ENCODE results near the gene MEGF6.
A peak's percentile ranks its signal among the peaks of the same experiment; 100 is the strongest.

MEGF6 gene

DNA sequence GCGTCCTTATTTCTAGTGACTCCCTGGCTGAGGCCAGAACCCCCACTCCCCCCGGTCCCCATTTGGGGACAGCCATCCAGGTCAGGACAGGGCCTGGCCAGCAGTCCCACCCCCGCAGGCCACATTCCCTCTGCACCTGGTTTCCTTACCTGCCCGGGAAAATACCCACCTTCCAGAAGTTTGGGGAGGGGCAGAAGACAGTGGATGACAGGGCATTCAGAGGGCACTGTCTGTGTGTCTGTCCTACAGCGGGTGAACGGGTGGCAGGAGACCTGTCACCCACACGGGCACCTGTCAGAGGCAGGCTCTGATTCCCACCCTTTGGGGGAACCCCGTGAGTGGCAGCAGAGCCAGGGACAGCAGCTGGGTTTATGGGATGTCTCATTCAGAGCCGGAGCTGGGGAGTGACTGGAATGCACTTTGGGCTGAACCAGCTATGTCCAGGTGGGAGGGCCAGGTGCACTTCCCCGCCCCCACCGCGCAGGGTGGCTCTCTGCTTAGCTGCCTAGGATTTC, 154.8 kb downstream of the MEGF6 start:
- H3K27ac Mint-ChIP-seq, result no peak overlapping the region
- H3K36me3 Mint-ChIP-seq (ENCODE audit: low read depth), result no peaks in the 10 kb centered on the region
- peaks cover 49% of the 10 kb centered on the region for H3K27me3 Mint-ChIP-seq
- intact Hi-C loops (cut with micrococcal nuclease), result no loop called here
- no peaks in the 10 kb centered on the region for H3K9me3 Mint-ChIP-seq
- H3K4me1 Mint-ChIP-seq (ENCODE audit: low read depth), result peaks cover 9% of the 10 kb centered on the region
- no peak overlapping the region for H3K4me3 Mint-ChIP-seq

DNA sequence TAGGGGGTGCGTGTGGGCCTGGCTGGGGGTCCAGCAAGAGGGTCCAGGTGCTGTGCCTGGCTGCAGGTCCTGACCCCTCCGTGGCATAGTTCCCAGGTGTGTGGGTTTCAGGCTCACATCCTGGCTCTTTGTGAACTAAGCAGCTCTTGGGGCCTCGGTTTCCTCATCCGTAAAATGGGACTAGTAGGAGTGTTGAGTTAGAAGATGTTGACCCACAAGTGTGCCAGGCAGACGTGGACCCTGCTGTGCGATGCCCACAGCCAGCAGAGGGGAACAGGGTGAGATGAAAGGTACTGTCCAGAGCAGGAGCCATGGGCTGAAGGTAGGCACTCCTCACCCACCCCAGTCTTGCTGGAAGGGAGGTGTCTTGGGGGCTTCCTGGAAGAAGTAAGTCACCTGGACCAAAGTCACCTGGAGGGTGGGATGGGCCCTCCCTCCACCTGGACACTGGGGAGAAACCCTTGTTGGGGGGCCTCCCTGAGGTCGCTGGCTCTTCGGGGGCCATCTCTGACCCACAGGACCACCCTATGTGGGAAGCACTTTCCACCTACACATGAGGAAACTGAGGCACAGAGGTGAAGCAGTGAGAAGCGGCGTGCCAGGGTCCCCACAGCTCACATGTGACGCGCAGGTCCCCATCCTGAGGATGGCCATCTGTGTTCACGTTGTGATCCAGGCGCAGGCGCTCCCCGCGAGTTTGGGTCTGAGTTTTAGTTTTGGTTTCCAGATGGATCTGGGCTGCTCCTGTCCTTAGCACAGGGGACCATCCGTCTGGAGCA, 155.4 kb downstream of the MEGF6 start:
- no peaks in the 10 kb centered on the region for H3K36me3 Mint-ChIP-seq (ENCODE audit: low read depth)
- peaks cover 55% of the 10 kb centered on the region for H3K27me3 Mint-ChIP-seq
- H3K27ac Mint-ChIP-seq, result no peak overlapping the region
- H3K4me1 Mint-ChIP-seq (ENCODE audit: low read depth), result peaks cover 9% of the 10 kb centered on the region
- H3K4me3 Mint-ChIP-seq, result no peak overlapping the region
- H3K9me3 Mint-ChIP-seq, result no peaks in the 10 kb centered on the region
- intact Hi-C loops (cut with micrococcal nuclease), result loop anchor here (2.0 kb wide), 1 partner anchor 29 kb away; no protein-coding TSS in a partner anchor

DNA sequence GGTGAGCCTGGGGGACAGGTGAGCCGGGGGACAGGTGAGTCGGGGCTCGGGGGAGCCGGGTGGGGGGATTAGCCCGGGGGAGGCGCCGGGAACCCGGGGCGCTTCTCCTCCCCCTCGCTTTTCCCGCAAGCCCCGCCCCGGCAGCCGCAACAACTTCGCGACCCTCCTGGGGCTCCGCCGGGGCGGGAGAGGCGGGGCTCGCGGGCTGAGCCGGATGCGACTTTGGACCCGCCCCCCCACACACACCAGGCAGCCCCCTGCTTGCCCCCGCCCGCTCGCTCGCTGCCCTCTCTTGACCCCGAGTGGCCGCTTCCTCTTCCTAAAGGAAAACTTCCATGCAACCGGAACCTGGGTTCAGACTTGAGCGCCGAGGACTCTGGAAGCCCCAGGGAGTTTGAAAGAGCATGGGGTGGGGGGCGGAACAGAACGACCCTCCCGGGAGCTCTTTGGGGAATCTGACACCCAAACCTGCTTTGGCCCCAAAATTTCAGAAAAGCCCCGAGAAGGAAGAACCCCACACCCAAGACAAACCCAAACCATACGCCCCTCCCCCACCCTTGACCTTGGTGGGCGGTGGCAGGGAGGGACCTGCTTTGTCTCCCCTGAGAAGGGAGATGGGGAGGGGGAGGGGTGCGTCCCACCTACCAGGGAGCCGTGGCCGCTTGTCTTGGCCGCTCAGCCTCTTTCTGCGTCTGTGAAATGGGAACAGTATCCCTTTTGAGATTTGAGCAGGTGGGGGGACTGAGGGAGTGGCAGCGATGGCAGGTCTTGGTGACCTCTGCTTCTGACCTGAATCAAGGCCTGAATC, 156.3 kb downstream of the MEGF6 start:
- Mint-ChIP-seq H3K36me3 (ENCODE audit: low read depth) (no peaks in the 10 kb centered on the region), H3K27me3 (peaks cover 59% of the 10 kb centered on the region), H3K4me3 (peak overlapping the region; percentile 58), H3K4me1 (ENCODE audit: low read depth) (peaks cover 9% of the 10 kb centered on the region), H3K9me3 (no peaks in the 10 kb centered on the region), H3K27ac (no peak overlapping the region)
- intact Hi-C loops (cut with micrococcal nuclease), result loop anchor here (2.0 kb wide), 1 partner anchor 30 kb away; no protein-coding TSS in a partner anchor

- intact Hi-C loops (cut with micrococcal nuclease), result loop anchor here (2.0 kb wide), 1 partner anchor 31 kb away; no protein-coding TSS in a partner anchor
- no peaks in the 10 kb centered on the region for H3K36me3 Mint-ChIP-seq (ENCODE audit: low read depth)
Measured at GRCh38 chr1:3453891-3454810, 157.2 kb downstream of the MEGF6 start, which contains the start of gene ARHGEF16. Gene ARHGEF16, plus strand, starts transcription at chr1:3454665. Its CDS starts 8,420 bp downstream, at chr1:3463085.

DNA sequence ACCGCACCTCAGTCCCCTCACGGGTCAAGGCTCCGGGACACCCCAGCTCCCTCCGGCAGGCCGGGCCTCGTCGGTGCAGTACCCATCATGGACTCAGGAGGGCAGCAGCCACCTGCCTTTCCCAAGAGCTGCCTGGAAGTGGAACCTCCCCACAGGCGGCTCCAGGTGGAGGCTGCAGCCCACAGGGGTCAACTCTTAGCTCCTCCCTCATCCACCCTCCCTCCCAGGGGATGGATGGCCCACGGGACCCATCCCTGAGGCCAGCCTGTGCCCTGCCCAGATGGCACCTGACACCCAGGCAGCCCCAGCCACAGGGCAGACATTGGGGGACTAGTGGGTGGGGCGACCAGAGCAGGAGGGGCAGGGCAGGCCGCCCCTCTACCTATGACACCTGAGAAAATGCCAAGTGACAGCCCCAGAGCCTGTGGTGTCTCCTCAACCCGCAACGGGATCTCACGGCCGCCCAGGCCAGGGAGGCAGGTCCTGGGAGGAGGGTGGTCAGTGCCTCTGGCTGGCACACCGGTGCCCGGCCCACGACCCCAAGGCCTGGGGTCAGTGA, 158.0 kb downstream of the MEGF6 start:
- Mint-ChIP-seq H3K36me3 (ENCODE audit: low read depth) (no peaks in the 10 kb centered on the region), H3K27me3 (peaks cover 59% of the 10 kb centered on the region), H3K9me3 (no peaks in the 10 kb centered on the region), H3K27ac (no peak overlapping the region), H3K4me3 (no peak overlapping the region), H3K4me1 (ENCODE audit: low read depth) (peaks cover 9% of the 10 kb centered on the region)
- intact Hi-C loops (cut with micrococcal nuclease), result no loop called here

More at GRCh38 chr1:3453891-3454810, 157.2 kb downstream of the MEGF6 start, which contains the start of gene ARHGEF16:
- Mint-ChIP-seq H3K27ac (no peak within 1 kb of the TSS), H3K4me1 (ENCODE audit: low read depth) (peaks cover 9% of the 10 kb centered on the region), H3K9me3 (no peaks in the 10 kb centered on the region), H3K27me3 (peaks cover 64% of the 10 kb centered on the region), H3K4me3 (peak within 1 kb of the TSS; percentile 58)

DNA sequence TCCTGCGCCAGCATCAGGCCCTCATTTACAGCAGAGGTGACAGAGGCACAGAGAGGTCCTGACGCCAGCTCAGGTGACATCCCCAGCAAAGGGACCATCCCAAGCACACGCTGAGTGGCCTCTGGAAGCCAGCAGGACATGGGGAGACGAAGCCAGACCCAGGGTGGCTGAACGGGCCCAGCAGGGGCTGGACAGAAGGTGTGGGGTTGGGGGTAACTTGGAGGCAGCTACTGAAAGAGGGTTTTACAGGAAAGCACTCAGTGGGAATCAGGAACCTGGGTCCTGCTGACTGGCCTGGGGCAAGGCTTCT, 158.5 kb downstream of the MEGF6 start:
- Mint-ChIP-seq H3K4me3 (no peak overlapping the region), H3K27ac (no peak overlapping the region), H3K9me3 (no peaks in the 10 kb centered on the region), H3K4me1 (ENCODE audit: low read depth) (peaks cover 9% of the 10 kb centered on the region), H3K27me3 (peaks cover 57% of the 10 kb centered on the region), H3K36me3 (ENCODE audit: low read depth) (no peaks in the 10 kb centered on the region)
- intact Hi-C loops (cut with micrococcal nuclease), result no loop called here

DNA sequence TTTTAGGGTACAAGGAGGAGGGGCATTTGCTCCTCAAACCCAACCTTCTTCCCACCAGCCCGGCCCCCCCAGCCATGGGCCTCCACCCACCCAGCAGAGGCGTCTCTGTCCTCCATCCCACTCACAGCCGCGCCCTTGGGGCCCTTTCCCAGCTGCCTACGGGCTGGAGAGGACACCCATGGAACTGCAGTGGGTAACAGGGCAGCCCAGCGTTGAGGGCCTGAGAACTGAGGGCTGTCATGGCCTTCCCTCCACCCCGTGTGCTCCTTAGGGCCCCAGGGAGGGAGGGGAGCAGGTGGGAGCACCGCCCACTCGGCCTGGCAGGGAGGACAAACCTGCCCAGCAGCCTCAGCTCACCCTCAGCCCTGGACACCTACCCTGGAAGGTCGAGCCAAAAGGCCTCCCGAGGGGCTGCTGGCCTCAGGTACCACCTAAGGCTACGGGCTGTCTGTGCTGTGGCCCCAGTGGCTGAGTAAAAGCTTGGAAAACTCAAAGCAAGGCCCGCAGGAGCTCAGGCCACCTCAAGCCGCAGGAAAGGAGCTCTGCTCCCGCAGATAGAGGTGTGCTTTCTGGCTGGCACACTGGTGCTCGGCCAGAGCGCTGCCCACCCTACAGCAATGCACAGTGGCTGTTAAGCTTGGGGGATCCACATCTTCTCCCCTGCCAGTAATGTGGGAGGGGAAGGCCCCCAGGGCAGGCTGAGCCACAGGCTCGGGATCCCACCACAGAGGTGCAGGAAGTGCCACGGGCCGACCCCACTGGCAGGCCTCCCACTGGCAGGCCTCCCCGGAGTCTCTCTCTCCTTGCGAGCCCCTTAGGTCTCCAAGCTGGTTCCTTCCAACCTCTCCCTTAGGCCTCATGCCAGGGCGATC, 159.1 kb downstream of the MEGF6 start:
- Mint-ChIP-seq H3K9me3 (no peaks in the 10 kb centered on the region), H3K36me3 (ENCODE audit: low read depth) (no peaks in the 10 kb centered on the region), H3K4me1 (ENCODE audit: low read depth) (peaks cover 9% of the 10 kb centered on the region), H3K27me3 (peaks cover 55% of the 10 kb centered on the region), H3K27ac (no peak overlapping the region), H3K4me3 (no peak overlapping the region)
- intact Hi-C loops (cut with micrococcal nuclease), result no loop called here

DNA sequence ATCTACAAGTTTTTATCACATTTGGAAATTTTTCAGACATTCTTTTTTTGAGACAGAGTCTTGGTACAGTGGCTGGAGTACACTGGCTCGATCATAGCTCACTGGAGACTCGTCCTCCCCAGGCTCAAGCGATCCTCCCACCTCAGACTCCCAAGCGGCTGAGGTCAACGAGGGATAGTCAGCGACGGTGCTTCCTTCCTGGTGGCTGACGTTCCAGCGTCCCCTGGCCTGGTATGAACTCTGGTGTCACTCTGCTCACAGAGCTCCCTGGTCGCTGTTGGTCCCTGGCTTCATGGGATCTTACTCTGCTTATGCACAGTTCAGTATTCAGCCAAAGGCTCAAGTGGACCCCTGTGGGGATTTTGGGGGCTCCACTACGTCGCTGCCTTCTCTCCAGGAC, 160.3 kb downstream of the MEGF6 start:
- peaks cover 9% of the 10 kb centered on the region for H3K4me1 Mint-ChIP-seq (ENCODE audit: low read depth)
- intact Hi-C loops (cut with micrococcal nuclease), result no loop called here
- peaks cover 46% of the 10 kb centered on the region for H3K27me3 Mint-ChIP-seq
- no peaks in the 10 kb centered on the region for H3K36me3 Mint-ChIP-seq (ENCODE audit: low read depth)
- no peaks in the 10 kb centered on the region for H3K9me3 Mint-ChIP-seq
- H3K27ac Mint-ChIP-seq, result no peak overlapping the region
- no peak overlapping the region for H3K4me3 Mint-ChIP-seq

DNA sequence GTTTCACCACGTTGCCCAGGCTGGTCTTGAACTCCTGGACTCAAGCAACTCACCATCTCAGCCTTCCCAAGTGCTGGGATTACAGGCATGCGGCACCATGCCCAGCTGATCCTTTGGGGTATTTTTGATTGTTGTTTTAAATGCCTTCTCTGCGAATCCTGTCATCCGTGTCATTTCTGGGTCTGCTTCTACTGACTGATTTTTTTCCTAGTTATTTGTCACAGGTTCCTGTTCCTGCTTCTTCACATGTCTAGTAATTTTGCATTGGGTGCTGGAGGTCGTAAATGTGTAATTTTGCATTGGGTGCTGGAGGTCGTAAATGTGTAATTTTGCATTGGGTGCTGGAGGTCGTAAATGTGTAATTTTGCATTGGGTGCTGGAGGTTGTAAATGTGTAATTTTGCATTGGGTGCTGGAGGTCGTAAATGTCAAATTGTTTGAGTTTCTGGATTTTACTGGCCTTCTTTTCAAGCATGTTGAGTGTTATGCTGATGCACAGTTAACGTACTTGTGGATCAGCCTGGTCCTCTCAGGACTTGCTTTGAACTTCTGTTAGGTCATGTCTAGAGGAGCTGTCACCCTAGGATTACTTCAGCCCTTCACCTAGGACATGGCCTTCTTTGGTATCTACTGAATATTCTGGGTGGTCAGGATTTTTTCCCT, 161.0 kb downstream of the MEGF6 start:
- peaks cover 9% of the 10 kb centered on the region for H3K4me1 Mint-ChIP-seq (ENCODE audit: low read depth)
- H3K27ac Mint-ChIP-seq, result no peak overlapping the region
- no peak overlapping the region for H3K4me3 Mint-ChIP-seq
- peaks cover 41% of the 10 kb centered on the region for H3K27me3 Mint-ChIP-seq
- H3K36me3 Mint-ChIP-seq (ENCODE audit: low read depth), result no peaks in the 10 kb centered on the region
- no peaks in the 10 kb centered on the region for H3K9me3 Mint-ChIP-seq
- intact Hi-C loops (cut with micrococcal nuclease), result no loop called here

DNA sequence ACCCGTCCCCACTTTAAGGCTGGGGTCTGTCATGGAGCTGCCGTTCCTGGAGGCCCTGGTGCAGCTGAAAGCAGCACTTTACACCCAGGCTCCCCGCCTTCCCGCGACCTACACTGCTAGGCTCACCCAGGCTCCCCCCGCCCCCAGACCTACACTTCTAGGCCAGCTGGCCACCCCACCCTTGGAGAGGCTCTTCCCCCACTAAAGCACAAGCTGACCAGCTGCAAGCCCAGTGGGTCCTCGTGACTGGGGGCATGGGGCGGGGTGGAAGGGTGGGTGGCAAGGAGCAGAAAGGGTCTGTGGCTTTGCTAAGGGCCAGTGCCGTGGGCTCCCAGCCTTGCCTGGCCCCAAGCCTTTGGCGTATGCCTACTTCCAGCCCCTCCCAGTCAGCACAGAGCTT, 166.6 kb downstream of the MEGF6 start:
- H3K27ac Mint-ChIP-seq, result no peak overlapping the region
- H3K9me3 Mint-ChIP-seq, result no peaks in the 10 kb centered on the region
- peaks cover 13% of the 10 kb centered on the region for H3K27me3 Mint-ChIP-seq
- no peaks in the 10 kb centered on the region for H3K4me1 Mint-ChIP-seq (ENCODE audit: low read depth)
- no peak overlapping the region for H3K4me3 Mint-ChIP-seq
- H3K36me3 Mint-ChIP-seq (ENCODE audit: low read depth), result no peaks in the 10 kb centered on the region
- intact Hi-C loops (cut with micrococcal nuclease), result no loop called here

DNA sequence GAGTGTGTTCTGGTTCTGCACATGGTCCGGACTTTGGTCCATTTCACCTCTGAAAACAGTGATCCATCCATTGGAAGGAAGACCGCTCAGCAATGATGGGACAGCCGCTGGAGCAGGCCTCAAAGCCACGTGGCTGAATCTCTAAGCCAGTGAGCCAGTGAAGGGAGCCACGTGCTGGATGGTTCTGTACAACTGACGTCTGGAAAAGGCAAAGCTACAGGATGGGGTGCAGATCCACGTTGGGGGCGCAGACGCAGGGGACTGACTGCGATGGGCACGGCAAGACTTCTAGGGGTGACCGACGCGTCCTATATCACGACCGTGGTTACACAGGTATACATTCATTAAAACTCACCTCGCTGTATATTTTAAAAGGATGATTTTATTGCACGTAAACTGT, 167.0 kb downstream of the MEGF6 start:
- intact Hi-C loops (cut with micrococcal nuclease), result no loop called here
- Mint-ChIP-seq H3K27ac (no peak overlapping the region), H3K27me3 (peaks cover 10% of the 10 kb centered on the region), H3K4me1 (ENCODE audit: low read depth) (no peaks in the 10 kb centered on the region), H3K36me3 (ENCODE audit: low read depth) (no peaks in the 10 kb centered on the region), H3K9me3 (no peaks in the 10 kb centered on the region), H3K4me3 (no peak overlapping the region)

GRCh38 chr1:3443807-3444206, 167.5 kb downstream of the MEGF6 start:
- Mint-ChIP-seq H3K36me3 (ENCODE audit: low read depth) (no peaks in the 10 kb centered on the region), H3K4me1 (ENCODE audit: low read depth) (no peaks in the 10 kb centered on the region), H3K27me3 (peaks cover 8% of the 10 kb centered on the region), H3K4me3 (no peak overlapping the region), H3K27ac (no peak overlapping the region), H3K9me3 (no peaks in the 10 kb centered on the region)
- intact Hi-C loops (cut with micrococcal nuclease), result no loop called here
